ENCODE results near the gene TCF19. TPM values are rescaled to one million over a fixed set of nuclear protein-coding genes. Genes with fewer than 3 reads are reported as not detected.

Gene TCF19
- total RNA-seq, 6 donors from 2014 or later = 4.2 to 10.0 (median 5.3) TPM

DNA sequence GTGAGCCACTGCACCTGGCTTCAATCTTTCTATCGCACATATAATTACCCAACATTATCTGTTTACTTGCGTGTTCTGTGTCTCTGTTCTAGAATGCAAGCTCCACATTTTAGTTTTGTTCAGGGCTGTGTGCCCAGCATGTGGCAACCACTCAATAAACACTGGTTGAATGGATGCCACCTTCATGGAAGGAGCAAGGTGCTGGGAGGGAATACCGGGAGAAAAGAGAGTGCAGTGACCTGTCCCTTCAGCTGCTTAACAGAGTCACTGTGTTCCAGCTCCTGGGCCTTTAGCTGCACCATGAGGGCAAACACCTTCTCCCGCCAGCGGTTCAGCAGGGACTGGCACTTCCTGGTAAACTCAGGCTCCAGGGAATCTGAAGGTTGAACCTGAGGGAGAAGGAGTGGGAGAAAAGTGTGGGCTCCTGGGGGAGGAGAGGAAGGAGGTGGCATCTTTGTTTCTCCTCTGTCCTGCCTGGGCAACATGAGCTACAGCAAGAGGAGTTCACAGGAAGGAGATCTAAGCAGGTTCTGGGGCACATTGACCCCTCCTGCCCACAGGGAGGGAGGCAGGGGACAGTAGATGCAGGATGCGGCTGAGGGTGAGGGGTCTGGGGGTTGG is 8.5 kb upstream of the TCF19 start:
- ATAC-seq (ENCODE audit: low FRiP score in 2 of 2) = no peak

DNA sequence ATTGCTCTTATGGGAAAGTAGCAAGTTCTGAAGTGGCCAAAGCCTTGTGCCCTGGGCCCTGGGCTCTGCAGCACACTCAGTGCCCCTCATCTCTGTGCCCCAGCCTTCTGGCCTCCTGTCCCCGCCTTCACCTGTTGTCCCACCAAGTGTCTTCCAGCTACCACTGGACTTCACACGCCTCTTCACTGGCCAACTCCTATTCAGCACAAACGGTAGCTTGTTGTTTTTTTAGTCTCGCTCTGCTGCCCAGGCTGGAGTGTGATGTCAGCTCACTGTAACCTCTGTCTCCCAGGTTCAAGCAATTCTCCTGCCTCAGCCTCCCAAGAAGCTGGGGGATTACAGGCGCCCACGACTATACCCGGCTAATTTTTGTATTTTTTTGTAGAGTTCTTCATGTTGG is 5.6 kb upstream of the TCF19 start:
- Histone ChIP-seq H3K27me3 (no peaks in the 10 kb centered on the region), H3K27ac (no peak overlapping the region), H3K9me3 (no peaks in the 10 kb centered on the region), H3K4me1 (peaks cover 5 to 7% (median 6%) of the 10 kb centered on the region in 4 donors), H3K4me3 (no peak overlapping the region), H3K36me3 (peaks cover 0 to 38% (median 10%) of the 10 kb centered on the region in 4 donors)
- DNase-seq = no peak
- no peak for ATAC-seq (ENCODE audit: low FRiP score in 2 of 2)
- 95 to 98% methylated on average over 7 of the region's 7 CpGs for whole genome bisulfite sequencing, 2 donors
- TF ChIP-seq POLR2A (IDR thresholded peaks at IDR 0.05) = no peak
- no peak for TF ChIP-seq EP300 (IDR thresholded peaks at IDR 0.05)
- TF ChIP-seq POLR2AphosphoS5 (IDR thresholded peaks at IDR 0.05) = no peak
- TF ChIP-seq CTCF (IDR thresholded peaks at IDR 0.05) = no peak

More for the DNA sequence above, 8.5 kb upstream of the TCF19 start:
- DNase-seq = no peak
- Histone ChIP-seq H3K4me3 (no peak overlapping the region), H3K4me1 (no peaks in the 10 kb centered on the region), H3K27ac (no peak overlapping the region), H3K36me3 (peaks cover 0 to 36% (median 11%) of the 10 kb centered on the region in 4 donors), H3K9me3 (no peaks in the 10 kb centered on the region), H3K27me3 (no peaks in the 10 kb centered on the region)
- TF ChIP-seq CTCF (IDR thresholded peaks at IDR 0.05) (no peak), POLR2A (IDR thresholded peaks at IDR 0.05) (no peak), POLR2AphosphoS5 (IDR thresholded peaks at IDR 0.05) (no peak), EP300 (IDR thresholded peaks at IDR 0.05) (no peak)
- 90 to 99% methylated on average over 5 to 6 of the region's 6 CpGs for WGBS, 2 donors

DNA sequence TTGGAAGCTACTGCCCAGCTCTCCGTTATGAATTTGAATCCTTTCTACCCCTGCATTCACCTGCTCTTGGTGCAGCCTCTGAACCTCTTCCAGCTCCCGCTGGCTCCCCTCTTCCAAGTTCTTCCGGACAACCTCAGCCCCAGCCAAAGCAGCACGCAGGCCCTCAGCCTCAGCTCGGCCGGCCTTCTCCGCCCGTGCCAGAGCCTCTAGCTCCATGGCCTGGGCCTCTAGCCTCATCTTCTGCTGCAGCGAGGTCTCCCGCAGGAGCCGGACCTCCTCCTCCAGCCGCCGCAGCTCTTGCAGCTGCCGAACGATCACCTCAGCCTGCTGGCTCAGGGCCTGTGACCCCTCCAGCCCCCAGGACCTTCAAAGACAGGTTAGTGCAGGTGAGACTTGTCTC is 4.0 kb upstream of the TCF19 start:
- Histone ChIP-seq H3K4me3 (no peak overlapping the region), H3K4me1 (peaks cover 13 to 16% (median 14%) of the 10 kb centered on the region in 4 donors), H3K36me3 (peaks cover 0 to 36% (median 10%) of the 10 kb centered on the region in 4 donors), H3K27me3 (no peaks in the 10 kb centered on the region), H3K27ac (no peak overlapping the region), H3K9me3 (no peaks in the 10 kb centered on the region)
- DNase-seq (no peak), ATAC-seq (ENCODE audit: low FRiP score in 2 of 2) (no peak)
- TF ChIP-seq POLR2A (IDR thresholded peaks at IDR 0.05) (no peak), POLR2AphosphoS5 (IDR thresholded peaks at IDR 0.05) (no peak), CTCF (IDR thresholded peaks at IDR 0.05) (no peak), EP300 (IDR thresholded peaks at IDR 0.05) (no peak)
- WGBS, 2 donors = 96 to 97% methylated on average over 15 of the region's 15 CpGs

GRCh38 chr6:31156641-31157040 is 1.7 kb upstream of the TCF19 start:
- WGBS, 2 donors = 94% methylated on average over 7 of the region's 7 CpGs
- no peak for ATAC-seq (ENCODE audit: low FRiP score in 2 of 2)

More at GRCh38 chr6:31156641-31157040, 1.7 kb upstream of the TCF19 start:
- TF ChIP-seq POLR2A (IDR thresholded peaks at IDR 0.05) (no peak), CTCF (IDR thresholded peaks at IDR 0.05) (no peak), POLR2AphosphoS5 (IDR thresholded peaks at IDR 0.05) (no peak), EP300 (IDR thresholded peaks at IDR 0.05) (no peak)
- H3K36me3 ChIP-seq = peaks cover 0 to 21% (median 4%) of the 10 kb centered on the region in 4 donors
- DNase-seq = no peak
- H3K27ac ChIP-seq = no peak overlapping the region
- peaks cover 15 to 23% (median 17%) of the 10 kb centered on the region in 4 donors for H3K4me1 ChIP-seq
- no peak overlapping the region for H3K4me3 ChIP-seq
- no peaks in the 10 kb centered on the region for H3K9me3 ChIP-seq
- H3K27me3 ChIP-seq = no peaks in the 10 kb centered on the region

Measured in upper lobe of left lung (tissue), 6 donors.